Activated CD4-positive, alpha-beta T cell treated with anti-CD3 and anti-CD28 coated beads, Interleukin-2, amount 50 U/mL, for 48 hours (primary cell): ENCODE results near the gene RNF144B.

Experiments used
- DNase-seq, 2 experiments: peaks; one replicate each; pipeline ENCODE4 v3.0.0-alpha.2; 2020

Gene RNF144B

DNA sequence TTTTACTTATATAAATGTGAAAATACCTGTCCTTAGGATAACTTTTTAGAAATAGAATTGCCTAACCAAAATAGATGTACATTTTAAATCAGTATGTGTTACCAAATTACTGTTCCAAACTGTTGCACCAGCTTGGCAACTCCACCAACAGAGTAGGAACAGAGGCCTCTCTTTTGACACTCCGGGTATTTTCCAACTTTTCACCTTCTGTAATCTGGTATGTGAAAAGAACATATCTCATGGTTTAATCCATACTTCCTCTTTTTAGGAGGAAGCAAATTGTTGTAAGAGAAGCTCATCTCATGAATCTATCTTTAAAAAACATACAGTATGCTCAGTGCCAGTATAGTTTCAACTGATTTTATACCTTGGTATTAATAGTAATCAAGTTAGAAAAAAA, 24.9 kb downstream of the RNF144B start:
- no peak for DNase-seq

DNA sequence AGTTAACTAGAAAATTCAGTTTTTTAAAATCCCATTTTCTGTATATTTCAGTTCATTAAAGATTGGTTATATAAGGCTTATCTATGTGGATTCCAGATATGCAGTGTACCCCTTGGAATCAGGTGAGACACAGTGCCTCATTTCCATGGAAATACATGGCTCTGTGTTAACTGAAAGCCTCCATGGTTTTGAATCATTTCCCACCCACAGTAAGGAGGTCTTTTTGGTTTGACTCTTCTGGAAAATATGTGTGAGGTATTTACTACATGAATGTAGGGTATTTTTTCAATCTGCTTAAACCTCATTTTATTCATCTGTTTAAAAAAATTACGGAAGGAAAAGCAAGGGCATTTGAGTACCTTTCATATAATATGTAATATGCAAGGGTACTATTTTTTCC, 25.5 kb downstream of the RNF144B start:
- no peak for DNase-seq

DNA sequence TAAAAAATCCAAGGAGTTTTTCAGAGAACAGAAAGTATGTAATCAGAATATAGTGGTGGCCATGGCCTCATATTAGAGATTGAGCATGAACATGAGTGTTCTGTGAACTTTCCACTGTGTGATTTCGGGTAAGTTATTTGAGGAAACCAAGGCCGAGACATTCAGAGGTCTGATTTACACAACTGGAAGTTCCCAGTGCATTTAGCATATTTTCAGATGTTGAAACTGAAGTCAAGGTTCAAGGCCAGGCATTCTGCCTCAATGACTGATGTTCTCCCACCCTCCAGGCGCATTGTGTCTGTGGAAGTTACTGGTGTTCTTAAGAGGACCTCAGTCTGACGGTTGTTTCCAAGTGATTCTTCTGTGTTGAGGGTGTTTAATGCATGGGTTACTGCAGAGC, 26.2 kb downstream of the RNF144B start:
- DNase-seq = no peak

DNA sequence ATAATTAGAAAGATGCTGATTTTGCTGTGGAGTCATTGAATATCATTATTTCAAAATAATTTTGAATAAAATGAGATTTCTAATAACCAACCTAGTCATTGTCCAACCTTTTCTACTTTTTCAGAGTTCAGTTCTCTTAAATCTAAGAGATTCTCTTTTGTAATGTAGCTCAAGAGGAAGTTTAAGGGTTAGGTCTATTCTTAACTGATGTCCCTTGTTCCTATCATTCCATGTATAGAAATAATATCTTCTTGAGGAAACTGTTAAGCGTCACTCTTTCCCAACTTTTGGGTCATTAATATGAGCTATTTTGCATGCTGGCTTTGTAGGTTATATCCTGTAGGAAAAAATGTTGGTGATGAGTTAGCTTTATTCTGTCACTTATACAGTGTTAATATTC, 27.0 kb downstream of the RNF144B start:
- DNase-seq = no peak

GRCh38 chr6:18415207-18415606, 28.1 kb downstream of the RNF144B start:
- DNase-seq = no peak

DNA sequence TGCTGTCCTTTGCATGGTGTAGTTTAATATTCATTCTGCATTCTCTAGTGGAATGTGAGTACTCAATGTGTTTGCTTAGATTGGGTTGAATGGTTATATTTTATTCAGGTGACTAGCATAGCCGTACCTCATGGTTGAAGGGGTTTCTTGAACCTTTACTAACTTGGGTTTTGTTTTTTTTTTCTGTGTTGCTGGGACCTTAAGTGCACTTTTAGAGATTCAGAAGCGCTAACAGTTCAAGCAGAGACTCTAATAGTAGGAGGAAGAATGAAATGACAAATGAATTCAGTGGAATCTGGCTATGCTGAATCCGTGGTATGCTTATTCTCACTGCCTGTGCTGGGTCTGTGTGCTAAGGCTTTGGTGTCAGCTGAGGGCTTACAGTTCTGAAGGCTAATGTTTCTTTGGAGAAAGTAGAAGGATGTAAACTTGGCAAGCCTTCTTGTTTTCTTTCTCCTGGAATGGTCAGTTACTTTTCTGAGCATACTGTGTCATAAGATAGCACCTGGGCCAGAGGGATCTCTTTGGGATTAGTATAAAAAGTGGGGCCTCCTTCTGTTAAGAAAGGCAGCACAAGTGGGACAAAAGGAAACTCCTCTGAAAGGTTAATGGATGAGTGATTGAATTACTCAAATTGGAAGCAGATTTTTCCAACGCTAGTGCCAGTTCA, 28.7 kb downstream of the RNF144B start:
- DNase-seq = no peak

DNA sequence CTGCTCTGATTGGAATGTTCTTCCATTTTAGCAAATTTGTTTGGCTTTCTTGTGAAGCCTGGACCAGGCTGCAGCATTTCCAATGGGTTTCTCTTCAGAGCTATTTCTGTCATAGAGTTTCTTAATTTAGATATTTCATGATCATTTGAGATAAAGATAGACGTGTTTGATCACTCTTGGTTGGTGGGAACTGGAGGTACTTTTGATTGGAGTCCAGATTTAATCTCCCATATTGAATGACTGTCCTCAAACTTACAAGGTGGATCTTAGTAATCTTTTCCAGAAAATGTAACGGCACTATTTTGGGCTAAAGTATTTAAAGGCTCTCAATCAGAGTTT, 29.2 kb downstream of the RNF144B start:
- no peak for DNase-seq

- DNase-seq = no peak
Measured at GRCh38 chr6:18420328-18420727, 33.2 kb downstream of the RNF144B start.

DNA sequence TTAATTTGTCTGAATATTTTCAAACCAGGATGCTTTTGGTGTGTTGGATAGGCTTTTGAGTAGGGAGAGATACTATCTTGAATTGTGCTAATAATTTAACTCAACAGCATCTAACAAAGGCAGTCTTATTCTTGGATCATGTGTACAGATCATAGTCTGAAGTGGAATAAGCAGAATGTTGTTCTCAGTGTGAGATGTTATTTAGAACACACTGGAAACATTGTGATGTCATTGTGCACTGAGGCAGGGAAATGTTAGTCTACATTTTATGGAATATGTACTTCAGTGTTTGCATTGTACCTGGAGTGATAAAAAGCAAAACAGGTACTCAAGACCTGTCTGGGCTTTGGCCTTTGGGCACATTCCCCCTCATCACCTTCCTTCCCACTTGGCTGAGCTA, 35.0 kb downstream of the RNF144B start:
- DNase-seq = no peak

GRCh38 chr6:18423426-18423825, 36.3 kb downstream of the RNF144B start:
- DNase-seq = no peak

DNA sequence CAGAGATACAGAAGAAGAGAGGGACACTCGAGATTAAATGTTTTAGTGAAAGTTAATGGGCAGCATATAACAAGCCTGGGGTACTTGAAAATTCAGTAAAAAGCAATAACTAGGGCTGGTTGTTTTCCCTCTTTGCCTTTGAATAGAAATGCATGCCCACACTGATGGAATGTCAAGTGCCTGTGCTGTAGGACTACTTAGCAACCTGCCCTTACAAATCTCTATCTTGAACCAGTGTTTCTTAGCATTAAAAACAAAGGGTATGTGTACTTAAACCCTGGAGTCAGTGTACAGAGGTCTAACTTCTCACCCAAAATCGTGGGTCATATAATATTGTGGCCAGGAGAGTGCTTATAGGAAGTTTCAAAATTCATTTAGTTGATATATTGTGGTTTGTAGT, 37.1 kb downstream of the RNF144B start:
- DNase-seq = no peak

DNA sequence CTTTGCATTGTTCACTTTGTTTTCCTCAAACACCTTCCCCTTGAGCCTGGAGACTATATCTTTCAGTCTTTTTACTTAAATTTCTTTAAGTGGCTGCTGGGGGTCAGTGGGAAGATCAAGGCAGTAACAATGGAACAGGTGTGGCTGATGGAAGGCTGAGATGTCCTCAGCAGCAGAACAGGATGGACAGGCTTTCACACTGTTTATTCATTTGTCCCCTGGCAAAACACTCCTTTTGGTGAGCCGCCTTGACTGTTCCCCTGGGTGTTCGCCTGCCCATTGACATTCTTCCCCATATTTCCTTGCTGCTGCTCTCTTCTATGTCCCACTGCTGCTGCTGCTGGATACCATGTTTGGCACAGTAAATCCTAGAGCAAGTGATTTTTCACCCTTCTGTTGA, 38.1 kb downstream of the RNF144B start:
- no peak for DNase-seq

DNA sequence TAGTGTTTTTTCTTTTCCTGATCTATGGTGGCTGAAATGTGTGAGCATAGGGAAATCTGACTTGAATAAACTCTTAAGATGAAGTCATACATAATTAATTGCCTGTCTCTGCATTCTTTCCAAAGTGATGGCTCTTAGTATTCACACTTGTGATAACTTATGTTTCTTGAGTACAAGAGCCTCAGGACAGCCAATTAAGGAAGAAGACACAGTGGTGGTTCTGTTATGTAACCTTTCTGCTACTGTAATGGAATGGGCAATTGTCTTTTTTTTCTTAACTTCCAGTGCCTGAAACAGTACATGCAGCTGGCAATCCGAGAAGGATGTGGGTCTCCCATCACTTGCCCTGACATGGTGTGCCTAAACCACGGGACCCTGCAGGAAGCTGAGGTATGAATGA, 40.1 kb downstream of the RNF144B start:
- no peak for DNase-seq

GRCh38 chr6:18429655-18430297, 42.6 kb downstream of the RNF144B start:
- no peak for DNase-seq

- DNase-seq = no peak
Measured at GRCh38 chr6:18431581-18431980, 44.4 kb downstream of the RNF144B start.

- no peak for DNase-seq
Measured at GRCh38 chr6:18432180-18432579, 45.0 kb downstream of the RNF144B start.

- DNase-seq = no peak
Measured at GRCh38 chr6:18432619-18433018, 45.5 kb downstream of the RNF144B start.

GRCh38 chr6:18433059-18433458, 45.9 kb downstream of the RNF144B start:
- DNase-seq = no peak

GRCh38 chr6:18436341-18436740, 49.2 kb downstream of the RNF144B start:
- DNase-seq = no peak

- DNase-seq = no peak
Measured at GRCh38 chr6:18439581-18439980, 52.4 kb downstream of the RNF144B start.

GRCh38 chr6:18441251-18441979, 54.3 kb downstream of the RNF144B start:
- no peak for DNase-seq

GRCh38 chr6:18444111-18444510, 57.0 kb downstream of the RNF144B start:
- no peak for DNase-seq

DNA sequence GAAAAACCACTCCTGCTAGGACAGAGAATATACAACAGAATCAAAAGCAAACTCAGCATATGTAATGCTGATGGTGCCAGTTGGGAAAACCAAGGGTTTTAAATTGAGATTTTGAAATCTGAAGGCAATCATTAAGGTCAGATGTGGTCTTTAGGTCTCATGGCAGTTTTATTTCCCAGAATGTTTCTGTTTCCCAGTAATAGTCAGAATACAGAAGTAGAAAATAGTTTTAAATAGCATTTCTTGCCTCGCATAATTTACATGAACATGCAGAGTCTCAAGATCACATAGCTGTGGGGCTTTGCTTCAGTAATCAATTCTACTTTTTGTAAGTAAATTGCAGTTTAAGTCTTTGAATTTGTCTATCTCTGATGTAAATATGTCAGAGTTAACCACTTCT, 58.1 kb downstream of the RNF144B start:
- no peak for DNase-seq

DNA sequence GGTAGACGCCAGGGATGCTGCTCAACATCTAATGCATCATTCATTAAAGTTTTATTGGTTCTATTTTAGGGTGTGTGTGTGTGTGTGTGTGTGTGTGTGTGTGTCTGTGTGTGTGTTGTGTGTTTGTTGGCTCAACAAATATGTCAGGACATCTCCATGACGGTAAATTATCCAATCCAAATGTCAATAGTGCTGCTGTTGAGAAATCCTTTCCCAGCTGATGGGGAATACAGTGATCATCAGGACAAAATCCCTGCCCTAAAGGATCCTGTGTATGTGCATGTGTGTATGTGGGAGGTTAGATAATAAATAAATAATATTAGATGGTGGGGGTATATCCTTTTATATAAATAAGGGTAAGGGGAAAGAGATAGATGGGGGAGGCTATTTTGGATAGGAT, 59.6 kb downstream of the RNF144B start:
- DNase-seq = no peak

DNA sequence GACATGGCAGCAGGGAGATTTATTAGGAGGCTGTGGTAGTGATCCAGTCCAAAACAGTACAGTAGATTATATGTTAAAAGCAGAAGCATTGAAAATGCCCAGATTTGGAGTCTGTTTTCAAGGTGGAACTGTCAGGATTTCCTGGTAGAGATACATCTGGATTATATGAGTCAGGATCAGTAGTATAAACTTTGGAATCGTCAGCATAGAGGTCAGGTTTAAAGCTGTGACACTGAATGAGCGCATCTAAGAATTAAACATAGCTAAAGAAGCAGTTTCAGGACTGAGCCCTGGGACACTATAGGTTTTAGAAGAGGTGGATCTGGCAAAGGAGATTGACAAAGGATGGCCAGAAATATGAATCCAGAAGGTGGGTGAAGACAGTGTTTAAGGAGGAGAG, 60.4 kb downstream of the RNF144B start:
- DNase-seq = no peak
